HEK293 (cell line): ENCODE data around the gene TOM1L2.

Experiments used
- CTCF ChIA-PET: fragments of 350-600 bp; formaldehyde crosslinking; extraction: SDS; loops from one replicate; lab custom pipeline; 2021; ENCODE audit warnings: antibody characterized with exemption; lab: Yijun Ruan, JAX
- POLR2A ChIA-PET: fragments of 300-600 bp; formaldehyde crosslinking; extraction: SDS; loops from one replicate; lab custom pipeline; 2020; ENCODE audit warnings: antibody characterized with exemption, inconsistent platforms; lab: Yijun Ruan, JAX
- H3K27ac ChIP-seq: fragments of 200-500 bp; sonication (Bioruptor generic); 2 replicates; pipeline ENCODE4 v1.5.1; 2014; ENCODE audit warnings: low read depth, low read length, control low read depth, inconsistent platforms; ENCODE audit errors: extremely low read depth
- H3K36me3 ChIP-seq, 2 experiments: fragments of 200-500 bp in 1 of 2; sonication (Bioruptor generic) in 1 of 2; 1 replicate in 1 of 2; 2 replicates in 1 of 2; pipeline ENCODE4 v1.5.1; 2014 to 2017; ENCODE audit warnings: inconsistent platforms in 2 of 2, low read length in 2 of 2; ENCODE audit not compliant: control insufficient read depth in 2 of 2, insufficient read depth in 1 of 2
- H3K4me1 ChIP-seq: fragments of 200-500 bp; sonication (Bioruptor generic); 2 replicates; pipeline ENCODE4 v1.5.1; 2014; ENCODE audit warnings: mild to moderate bottlenecking, low read length, inconsistent platforms; ENCODE audit not compliant: control insufficient read depth, insufficient read depth
- H3K4me3 ChIP-seq: 2 replicates; pipeline ENCODE4 v1.5.1; 2011; ENCODE audit warnings: low read depth, mild to moderate bottlenecking, control low read depth, low read length, moderate library complexity
- H3K9me3 ChIP-seq: fragments of 200-500 bp; sonication (Bioruptor generic); 2 replicates; pipeline ENCODE4 v1.5.1; 2014; ENCODE audit warnings: low read depth, low read length, inconsistent platforms; ENCODE audit not compliant: control insufficient read depth, insufficient read depth
- CTCF ChIP-seq: fragments of 450-650 bp; formaldehyde crosslinking; IDR thresholded peaks from 2 replicates; pipeline ENCODE4 v1.5.1; 2016; ENCODE audit warnings: missing biosample characterization, missing genetic modification characterization
- FEZF1 ChIP-seq: fragments of 450-650 bp; formaldehyde crosslinking; IDR thresholded peaks from 2 replicates; pipeline ENCODE4 v1.5.1; 2016; ENCODE audit warnings: missing biosample characterization, missing genetic modification characterization
- HOXA7 ChIP-seq: sonication (generic); formaldehyde crosslinking; IDR thresholded peaks from 2 replicates; pipeline ENCODE4 v1.8.1; 2022; ENCODE audit warnings: missing genetic modification reagents, borderline replicate concordance
- KLF10 ChIP-seq: fragments of 450-650 bp; IDR thresholded peaks from 2 replicates; pipeline ENCODE4 v1.5.1; 2018; ENCODE audit warnings: missing biosample characterization, mild to moderate bottlenecking, missing genetic modification characterization
- KLF8 ChIP-seq: fragments of 450-650 bp; formaldehyde crosslinking; IDR thresholded peaks from 2 replicates; pipeline ENCODE4 v1.5.1; 2016; ENCODE audit warnings: missing biosample characterization, missing genetic modification characterization
- PATZ1 ChIP-seq: fragments of 450-650 bp; formaldehyde crosslinking; IDR thresholded peaks from 2 replicates; pipeline ENCODE4 v1.5.1; 2016; ENCODE audit warnings: missing biosample characterization, missing genetic modification characterization
- PRDM1 ChIP-seq: fragments of 450-650 bp; formaldehyde crosslinking; IDR thresholded peaks from 2 replicates; pipeline ENCODE4; 2016; ENCODE audit warnings: missing biosample characterization, missing genetic modification characterization
- YY1 ChIP-seq: fragments of 450-650 bp; formaldehyde crosslinking; IDR thresholded peaks from 2 replicates; pipeline ENCODE4 v1.5.1; 2018; ENCODE audit warnings: missing biosample characterization, missing genetic modification characterization
- ZBTB1 ChIP-seq: fragments of 450-650 bp; formaldehyde crosslinking; IDR thresholded peaks from 2 replicates; pipeline ENCODE4 v1.5.1; 2016; ENCODE audit warnings: missing biosample characterization, missing genetic modification characterization
- ZBTB44 ChIP-seq: fragments of 450-650 bp; IDR thresholded peaks from 2 replicates; pipeline ENCODE4 v1.5.1; 2018; ENCODE audit warnings: missing biosample characterization, mild to moderate bottlenecking, missing genetic modification characterization
- ZBTB48 ChIP-seq: fragments of 450-650 bp; formaldehyde crosslinking; IDR thresholded peaks from 2 replicates; pipeline ENCODE4 v1.5.1; 2016; ENCODE audit warnings: missing biosample characterization, missing genetic modification characterization
- ZBTB6 ChIP-seq: fragments of 450-650 bp; formaldehyde crosslinking; IDR thresholded peaks from 2 replicates; pipeline ENCODE4 v1.5.1; 2017; ENCODE audit warnings: missing biosample characterization, missing genetic modification characterization
- ZEB2 ChIP-seq: fragments of 450-650 bp; formaldehyde crosslinking; IDR thresholded peaks from 2 replicates; pipeline ENCODE4 v1.5.1; 2016; ENCODE audit warnings: missing biosample characterization, missing genetic modification characterization
- ZNF121 ChIP-seq: fragments of 450-650 bp; formaldehyde crosslinking; IDR thresholded peaks from 2 replicates; pipeline ENCODE4 v1.5.1; 2016; ENCODE audit warnings: missing biosample characterization, missing genetic modification characterization
- ZNF19 ChIP-seq: fragments of 450-650 bp; formaldehyde crosslinking; IDR thresholded peaks from 2 replicates; pipeline ENCODE4; 2016; ENCODE audit warnings: missing biosample characterization, missing genetic modification characterization, low read depth
- ZNF2 ChIP-seq: fragments of 450-650 bp; formaldehyde crosslinking; IDR thresholded peaks from 2 replicates; pipeline ENCODE4 v1.5.1; 2016; ENCODE audit warnings: missing biosample characterization, missing genetic modification characterization
- ZNF24 ChIP-seq: fragments of 450-650 bp; formaldehyde crosslinking; IDR thresholded peaks from 2 replicates; pipeline ENCODE4 v1.5.1; 2016; ENCODE audit warnings: missing biosample characterization, missing genetic modification characterization
- ZNF366 ChIP-seq: fragments of 450-650 bp; formaldehyde crosslinking; conservative IDR thresholded peaks from 2 replicates; pipeline ENCODE4 v1.5.1; 2016; ENCODE audit warnings: missing biosample characterization, missing genetic modification characterization
- ZNF513 ChIP-seq: fragments of 450-650 bp; IDR thresholded peaks from 2 replicates; pipeline ENCODE4 v1.5.1; 2018; ENCODE audit warnings: missing biosample characterization, missing genetic modification characterization
- ZNF600 ChIP-seq: fragments of 450-650 bp; formaldehyde crosslinking; IDR thresholded peaks from 2 replicates; pipeline ENCODE4 v1.5.1; 2016; ENCODE audit warnings: missing biosample characterization, missing genetic modification characterization
- ZNF623 ChIP-seq: fragments of 450-650 bp; formaldehyde crosslinking; IDR thresholded peaks from 2 replicates; pipeline ENCODE4 v1.5.1; 2016; ENCODE audit warnings: missing biosample characterization, missing genetic modification characterization
- ZNF837 ChIP-seq: fragments of 450-650 bp; formaldehyde crosslinking; IDR thresholded peaks from 2 replicates; pipeline ENCODE4 v1.5.1; 2016; ENCODE audit warnings: missing biosample characterization, missing genetic modification characterization
- ZSCAN30 ChIP-seq: fragments of 450-650 bp; IDR thresholded peaks from 2 replicates; pipeline ENCODE4 v1.5.1; 2018; ENCODE audit warnings: missing biosample characterization, mild to moderate bottlenecking, missing genetic modification characterization, moderate library complexity

TOM1L2 gene

GRCh38 chr17:17836250-17836817 lies 135.9 kb downstream of the TOM1L2 start:
- H3K36me3 ChIP-seq: peaks cover 0 to 4% of the 10 kb centered on the region in 2 experiments; a peak in 2 of 3 replicates
- no peaks in the 10 kb centered on the region for H3K9me3 ChIP-seq
- peak overlapping the region; percentile 99 for H3K27ac ChIP-seq
- CTCF ChIA-PET: interaction anchor here (0.6 to 3.6 kb wide), 7 partner anchors 16 to 198 kb away, joined by 3 to 17 read pairs (median 3); no protein-coding TSS in a partner anchor
- peak overlapping the region; percentile 63 for H3K4me3 ChIP-seq
- peaks cover 34% of the 10 kb centered on the region for H3K4me1 ChIP-seq
- POLR2A ChIA-PET: interaction anchor here (0.7 to 4.2 kb wide), 29 partner anchors 11 to 252 kb away, joined by 3 to 181 read pairs (median 4); partner anchors contain the start of genes DRC3, DRG2 and PEMT
- TF ChIP-seq ZNF366 (no peak), ZNF623 (no peak), CTCF (tag by site-specific recombination) (peak; percentile 50), ZNF2 (tag by site-specific recombination) (no peak; the same call in 1 of the 2 replicates), HOXA7 (CRISPR knock-in tag) (no peak), ZNF24 (tag by site-specific recombination) (0 out of 2 replicates have a peak, but pooled peaks have one; percentile 21), KLF8 (tag by site-specific recombination) (0 out of 2 replicates have a peak, but pooled peaks have one; percentile 57), ZNF121 (tag by site-specific recombination) (peak; percentile 81), ZNF837 (peak; percentile 82; the same call in 1 of the 2 replicates), ZBTB48 (peak; percentile 73), PRDM1 (no peak), ZNF19 (tag by site-specific recombination) (no peak), ZSCAN30 (tag by site-specific recombination) (peak; percentile 27; the same call in 1 of the 2 replicates), ZBTB44 (no peak), ZBTB6 (tag by site-specific recombination) (0 out of 2 replicates have a peak, but pooled peaks have one; percentile 2), YY1 (tag by site-specific recombination) (0 out of 2 replicates have a peak, but pooled peaks have one; percentile 38), ZNF600 (peak; percentile 65), PATZ1 (peak; percentile 70; the same call in 1 of the 2 replicates), ZNF513 (peak; percentile 32; the same call in 1 of the 2 replicates), ZEB2 (peak; percentile 89), KLF10 (0 out of 2 replicates have a peak, but pooled peaks have one; percentile 45), ZBTB1 (tag by site-specific recombination) (0 out of 2 replicates have a peak, but pooled peaks have one; percentile 13), FEZF1 (tag by site-specific recombination) (0 out of 2 replicates have a peak, but pooled peaks have one; percentile 8)
